HG02938 (cell line): ENCODE results near the gene F13B.
"Not testable (repeated sequence)": the region's sequence is repeated elsewhere in the genome, so short reads cannot be mapped to it uniquely, and the experiment has no call there.

Experiments
- ATAC-seq: cut with Tn5 transposase; IDR thresholded peaks from one replicate; pipeline ENCODE4 v1.9.1; 2021; ENCODE audit warnings: mild to moderate bottlenecking, moderate library complexity; ENCODE audit not compliant: unreplicated experiment

Gene F13B

GRCh38 chr1:197066719-197067456, at the start of gene F13B:
TSS of gene F13B (minus strand) at chr1:197067260. CDS start at chr1:197067223, 37 bp downstream.
- no peak for ATAC-seq

- ATAC-seq, result no peak
Measured at GRCh38 chr1:197116156-197116555, 49.1 kb upstream of the F13B start.

DNA sequence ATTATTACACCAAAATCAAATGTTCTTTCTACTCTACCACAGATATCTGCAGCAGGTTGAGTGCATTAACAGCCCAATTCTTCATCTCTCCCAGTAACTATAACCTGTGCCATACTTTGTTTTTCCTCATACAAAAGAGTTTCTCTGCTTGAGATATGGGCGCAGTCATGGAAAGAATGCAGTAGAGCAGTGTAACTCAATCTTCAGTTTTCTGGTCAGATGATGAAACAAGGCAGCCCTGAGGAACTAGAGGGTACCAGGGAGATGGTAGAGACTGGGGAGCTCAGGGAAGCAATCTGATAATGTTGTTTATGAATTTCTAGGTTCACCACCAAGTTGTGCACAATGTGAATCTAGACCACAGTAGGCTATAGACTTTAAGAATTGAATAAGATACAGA, 39.8 kb upstream of the F13B start:
- ATAC-seq, result no peak

GRCh38 chr1:197103300-197103699, 36.2 kb upstream of the F13B start:
- ATAC-seq, result no peak

DNA sequence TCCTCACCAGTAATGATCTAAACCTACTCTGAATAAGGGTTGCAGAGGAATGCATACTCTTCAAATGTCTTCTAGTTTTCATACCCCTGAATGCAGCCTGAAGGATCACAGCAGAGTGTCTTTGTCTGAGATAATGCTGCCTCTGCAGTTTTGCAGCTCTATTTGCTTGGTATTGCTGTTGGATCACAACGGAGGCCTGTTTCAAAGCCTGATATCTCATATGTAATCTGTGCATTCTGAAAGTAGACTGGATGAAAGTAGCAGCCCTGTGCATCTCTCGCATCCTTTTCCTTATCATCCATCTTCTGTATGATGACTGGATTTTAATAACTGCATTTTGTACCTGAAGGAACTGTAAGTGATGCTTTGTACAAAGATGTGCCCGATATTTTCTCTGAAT, 34.9 kb upstream of the F13B start:
- no peak for ATAC-seq

DNA sequence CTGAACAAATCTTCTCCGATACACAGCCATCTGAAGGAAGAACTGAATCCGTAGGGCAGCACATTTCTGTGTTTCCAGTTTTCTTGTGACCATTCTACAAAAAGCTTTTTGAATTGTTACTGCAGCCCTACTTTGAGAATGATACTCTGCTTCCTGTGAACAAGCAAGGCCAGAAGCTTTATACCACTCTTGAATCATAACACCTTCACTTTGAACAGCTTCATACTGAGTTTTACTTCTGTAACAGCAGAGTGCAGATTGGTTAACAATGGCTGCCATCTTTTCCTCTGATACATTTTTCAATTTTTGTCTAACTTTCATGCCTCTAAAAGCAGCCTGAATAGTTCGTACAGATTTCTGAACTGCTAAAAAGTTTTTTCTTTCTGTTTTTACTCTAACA, 33.6 kb upstream of the F13B start:
- no peak for ATAC-seq

DNA sequence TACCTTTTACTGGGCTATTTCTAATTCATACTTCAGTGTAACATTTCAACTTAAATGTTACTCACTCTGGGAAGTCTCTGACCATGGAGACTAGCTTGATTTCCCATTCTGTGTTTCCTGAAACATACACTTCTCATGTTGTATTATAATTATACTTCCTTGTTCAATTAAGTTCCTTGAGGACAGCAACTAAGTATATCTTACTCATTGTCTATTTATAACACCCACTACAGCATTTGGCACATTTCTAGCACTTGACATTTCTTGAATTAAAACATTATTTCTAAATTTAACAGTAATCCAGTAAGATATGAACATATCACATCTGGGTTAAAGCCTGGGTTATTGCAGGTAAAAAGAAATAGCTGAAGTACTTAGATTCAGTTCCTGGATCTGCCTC, 32.4 kb upstream of the F13B start:
- no peak for ATAC-seq

DNA sequence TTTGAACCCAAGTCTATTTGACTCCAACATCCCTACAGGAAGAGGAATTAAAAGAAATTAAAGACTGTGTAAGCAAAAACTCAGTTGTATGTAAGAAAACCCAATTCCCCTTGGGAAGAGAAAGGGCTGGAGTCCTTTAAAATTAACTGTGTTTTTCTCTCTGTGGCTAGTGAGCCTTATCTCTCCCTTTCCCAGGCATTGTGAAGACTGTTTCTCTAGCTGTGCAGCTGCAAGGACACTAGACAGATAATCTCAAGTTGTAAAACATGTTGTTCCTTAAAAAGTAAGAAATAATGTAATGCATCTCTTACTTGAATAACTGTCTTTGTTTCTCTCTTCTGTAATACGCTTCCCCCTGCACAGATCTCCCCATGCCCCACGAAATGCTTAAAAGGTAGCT, 29.9 kb upstream of the F13B start:
- ATAC-seq, result not testable (repeated sequence)

GRCh38 chr1:197096137-197096536, 29.1 kb upstream of the F13B start:
- no peak for ATAC-seq

DNA sequence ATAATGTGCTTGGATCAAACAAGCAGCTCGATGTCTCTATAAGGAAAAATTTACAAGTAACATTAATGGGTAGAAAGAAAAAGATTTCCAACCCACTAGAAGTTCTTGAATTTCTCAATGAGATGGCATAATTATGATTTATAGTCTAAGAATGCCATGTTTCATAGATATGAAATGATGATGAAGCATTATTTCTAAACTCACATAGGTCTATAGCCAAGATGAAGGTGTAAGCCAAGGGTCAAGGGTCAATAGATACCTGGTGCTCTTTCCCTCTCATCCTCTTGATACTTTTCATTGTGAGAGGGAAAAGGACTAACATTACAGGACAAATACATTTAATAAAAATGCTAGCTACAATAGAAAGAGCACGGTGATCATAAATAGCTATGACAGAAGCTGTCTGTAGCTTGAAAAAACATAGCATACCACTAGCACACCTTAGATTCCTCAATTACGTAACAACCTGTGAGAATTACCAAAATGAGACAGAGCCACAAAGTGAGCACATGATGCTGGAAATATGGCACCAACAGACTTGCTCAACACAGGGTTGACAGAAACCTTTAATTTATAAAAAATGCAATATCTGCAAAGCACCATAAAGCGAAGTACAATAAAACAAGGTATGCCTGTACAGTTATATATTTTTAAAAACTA, 26.3 kb upstream of the F13B start:
- no peak for ATAC-seq

- no peak for ATAC-seq
Measured at GRCh38 chr1:197092491-197093023, 25.5 kb upstream of the F13B start.

DNA sequence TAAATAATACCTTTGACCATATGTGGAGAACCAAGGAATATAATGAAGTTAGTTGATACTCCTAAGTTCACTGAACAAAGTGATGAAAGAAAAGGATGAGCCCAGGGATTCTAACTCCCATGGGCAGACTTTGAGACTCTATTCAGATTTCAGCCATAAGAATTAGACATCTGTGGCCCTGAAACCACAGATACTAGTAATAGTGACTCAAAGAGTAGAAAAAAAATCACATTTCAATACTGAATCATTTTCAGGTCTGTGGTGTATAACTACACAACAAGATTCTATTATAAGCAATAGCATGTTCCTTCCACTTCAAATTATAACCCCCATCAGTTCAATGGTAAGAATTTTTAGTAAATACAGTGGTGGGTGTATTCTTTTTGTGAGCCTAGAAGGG, 16.4 kb upstream of the F13B start:
- ATAC-seq, result peak; percentile 48

GRCh38 chr1:197081117-197081753, 14.2 kb upstream of the F13B start:
- no peak for ATAC-seq

DNA sequence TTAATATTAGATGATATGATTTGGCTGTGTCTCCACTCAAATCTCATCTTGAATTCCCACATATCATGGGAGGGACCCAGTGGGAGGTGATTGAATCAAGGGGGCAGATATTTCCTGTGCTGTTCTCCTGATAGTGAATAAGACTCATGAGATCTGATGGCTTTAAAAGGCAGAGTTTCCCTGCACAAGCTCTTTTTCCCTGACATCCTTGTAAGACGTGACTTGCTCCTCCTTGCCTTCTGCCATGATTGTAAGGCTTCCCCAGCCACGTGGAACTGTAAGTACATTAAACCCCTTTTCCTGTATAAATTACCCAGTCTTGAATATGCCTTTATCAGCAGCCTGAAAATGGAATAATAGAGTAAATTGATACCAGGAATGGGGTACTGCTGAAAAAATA, 13.3 kb upstream of the F13B start:
- no peak for ATAC-seq

DNA sequence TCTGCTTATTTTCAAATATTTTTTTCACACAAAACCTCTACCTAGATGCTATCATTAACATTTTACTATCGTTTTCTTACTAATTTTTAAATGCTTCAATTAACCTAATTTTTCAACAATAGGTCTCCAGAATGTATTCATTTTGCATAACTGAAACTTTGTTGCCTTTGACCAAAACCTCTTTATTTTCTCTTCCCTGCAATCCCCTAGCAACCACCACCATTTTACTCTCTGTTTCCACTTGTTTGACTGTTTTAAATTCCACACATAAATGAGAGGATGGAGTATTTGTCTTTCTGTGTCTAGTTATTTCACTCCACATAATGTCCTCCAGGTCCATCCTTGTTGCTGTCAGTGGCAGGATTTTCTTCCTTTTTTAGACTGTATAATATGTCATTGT, 9.5 kb upstream of the F13B start:
- peak; percentile 67 for ATAC-seq

- ATAC-seq, result no peak
Measured at GRCh38 chr1:197073978-197074377, 6.9 kb upstream of the F13B start.

GRCh38 chr1:197067457-197067818, 378 bp upstream of the F13B start:
- no peak for ATAC-seq

GRCh38 chr1:197066277-197066676, 783 bp downstream of the F13B start:
- ATAC-seq, result no peak

GRCh38 chr1:197065559-197065958, 1.5 kb downstream of the F13B start:
- no peak for ATAC-seq

DNA sequence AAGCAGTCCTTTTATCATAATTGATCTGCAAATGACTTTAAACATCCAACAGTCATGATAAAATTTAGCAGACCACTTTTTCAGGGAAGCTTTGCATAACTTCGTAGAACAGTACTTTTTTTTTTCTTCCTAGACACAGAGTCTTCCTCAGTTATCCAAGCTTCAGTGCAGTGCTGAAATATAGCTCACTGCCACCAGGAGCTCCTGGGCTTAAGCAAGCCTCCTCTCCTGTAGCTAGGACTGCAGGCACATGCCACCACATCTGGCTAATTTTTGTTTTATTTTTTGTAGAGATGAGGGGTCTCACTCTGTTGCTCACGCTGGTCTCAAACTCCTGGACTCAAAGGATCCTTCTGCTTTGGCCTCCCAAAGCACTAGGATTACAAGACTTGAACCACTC, 3.8 kb downstream of the F13B start:
- ATAC-seq, result peak; percentile 24

DNA sequence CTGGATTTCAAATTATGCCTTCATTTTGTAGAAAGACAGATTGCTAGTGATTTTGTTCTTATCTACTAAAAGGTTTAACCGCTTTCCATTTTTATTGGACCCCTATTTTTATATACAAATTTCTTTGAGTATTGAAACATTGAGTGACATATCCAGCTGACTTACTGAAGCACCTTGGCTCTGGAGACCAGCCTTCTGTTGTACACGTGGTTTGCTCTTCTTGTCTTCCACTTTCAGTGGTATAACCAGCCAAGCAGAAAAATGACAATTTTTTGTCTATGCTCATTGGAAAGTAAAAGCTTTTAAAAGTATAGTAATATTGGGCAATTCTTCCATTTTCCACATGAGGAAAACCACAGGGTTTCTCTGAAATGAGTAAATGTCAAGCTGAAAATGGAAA, 4.4 kb downstream of the F13B start:
- ATAC-seq, result peak; percentile 93

DNA sequence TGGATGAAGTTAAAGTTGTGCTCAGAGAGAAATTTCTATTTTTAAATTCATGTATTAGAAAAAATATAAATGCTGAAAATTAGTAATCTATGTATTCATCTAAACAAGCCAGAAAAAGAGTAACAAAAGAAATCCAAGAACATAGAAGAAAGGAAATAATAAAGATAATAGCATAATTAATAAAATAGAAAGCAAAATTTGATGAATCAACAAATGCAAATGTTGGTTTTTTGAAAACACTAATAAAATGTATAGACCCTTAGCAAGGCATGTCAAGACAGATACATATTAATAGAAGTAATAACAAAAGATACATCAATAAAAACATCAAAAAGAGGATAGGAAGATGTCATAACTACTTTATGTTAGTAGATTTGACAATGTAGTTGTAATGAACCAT, 18.0 kb downstream of the F13B start:
- no peak for ATAC-seq
